ENCODE results near the gene MKNK1. TPM values are rescaled to one million over a fixed set of nuclear protein-coding genes. Genes with fewer than 3 reads are reported as not detected.
A peak's percentile ranks its signal among the peaks of the same experiment; 100 is the strongest.

The MKNK1 gene
- total and polyA plus RNA-seq, 2 donors (not counting 1 experiment from before 2014, with no cell fraction given) = 51.0 to 73.0 TPM

DNA sequence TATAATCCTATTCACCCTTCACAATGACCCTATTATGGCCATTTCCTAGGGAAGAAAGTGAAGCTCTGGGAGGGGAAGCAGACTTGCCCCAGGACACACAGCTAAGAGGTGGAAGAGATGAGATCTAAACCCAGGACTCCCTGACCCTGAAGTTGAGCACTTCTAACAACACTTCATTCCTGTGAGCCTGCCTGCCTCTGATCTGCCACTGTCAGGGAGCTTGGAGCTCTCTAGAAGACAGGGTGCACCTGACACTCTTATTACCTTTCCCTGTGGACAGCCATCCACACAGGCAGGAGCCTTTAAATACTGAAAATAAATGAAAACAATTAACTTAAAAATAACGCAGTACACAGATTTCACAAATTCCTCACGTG is 599 bp downstream of the MKNK1 start:
- Histone ChIP-seq H3K27ac (ENCODE audit: low read length in 2 of 2) (peak overlapping the region; percentile 14 to 62), H3K27me3 (replicated peaks in 1 of 4; ENCODE audit: control extremely low read depth in 1 of 4, control insufficient read depth in 3 of 4, insufficient read depth in 4 of 4, low read length in 3 of 4) (no peaks in the 10 kb centered on the region), H3K4me3 (ENCODE audit: control extremely low read depth in 1 of 5, extremely low read depth in 1 of 5, insufficient read depth in 1 of 5, low read depth in 2 of 5, low read length in 4 of 5) (peak overlapping the region; percentile 72 to 95 (median 92)), H3K4me1 (ENCODE audit: control insufficient read depth in 2 of 2, insufficient read depth in 2 of 2, low read length in 2 of 2) (peaks cover 12 to 15% of the 10 kb centered on the region in 2 donors), H4K20me1 (ENCODE audit: control insufficient read depth, insufficient read depth, low read length, poor library complexity, severe bottlenecking) (no peaks in the 10 kb centered on the region), H2AFZ (ENCODE audit: insufficient read depth, low read depth, low read length, poor library complexity, severe bottlenecking) (peak overlapping the region; percentile 96), H3K4me2 (replicated peaks; ENCODE audit: low read depth, low read length, poor library complexity, severe bottlenecking) (peak overlapping the region; percentile 89), H3K9ac (ENCODE audit: low read length) (peak overlapping the region; percentile 83), H3K9me3 (ENCODE audit: control extremely low read depth in 1 of 3, control insufficient read depth in 2 of 3, insufficient read depth in 1 of 3, low read length in 2 of 3) (no peaks in the 10 kb centered on the region), H3K36me3 (replicated peaks in 1 of 2; ENCODE audit: control extremely low read depth in 1 of 2, control insufficient read depth in 1 of 2, extremely low read depth in 1 of 2, insufficient read depth in 2 of 2, low read length in 1 of 2) (peaks cover 3 to 6% of the 10 kb centered on the region in 2 experiments), H3K79me2 (ENCODE audit: control insufficient read depth, insufficient read depth, low read length) (peaks cover 17% of the 10 kb centered on the region)
- POLR2A ChIA-PET = interaction anchor here (1.0 to 2.7 kb wide), 3 partner anchors 10 to 116 kb away, joined by 3 to 27 read pairs (median 6); partner anchors contain the start of genes EFCAB14 and MOB3C
- peak overlapping the region; percentile 95 for H3K27ac Mint-ChIP-seq
- TF ChIP-seq, protein P1, sequence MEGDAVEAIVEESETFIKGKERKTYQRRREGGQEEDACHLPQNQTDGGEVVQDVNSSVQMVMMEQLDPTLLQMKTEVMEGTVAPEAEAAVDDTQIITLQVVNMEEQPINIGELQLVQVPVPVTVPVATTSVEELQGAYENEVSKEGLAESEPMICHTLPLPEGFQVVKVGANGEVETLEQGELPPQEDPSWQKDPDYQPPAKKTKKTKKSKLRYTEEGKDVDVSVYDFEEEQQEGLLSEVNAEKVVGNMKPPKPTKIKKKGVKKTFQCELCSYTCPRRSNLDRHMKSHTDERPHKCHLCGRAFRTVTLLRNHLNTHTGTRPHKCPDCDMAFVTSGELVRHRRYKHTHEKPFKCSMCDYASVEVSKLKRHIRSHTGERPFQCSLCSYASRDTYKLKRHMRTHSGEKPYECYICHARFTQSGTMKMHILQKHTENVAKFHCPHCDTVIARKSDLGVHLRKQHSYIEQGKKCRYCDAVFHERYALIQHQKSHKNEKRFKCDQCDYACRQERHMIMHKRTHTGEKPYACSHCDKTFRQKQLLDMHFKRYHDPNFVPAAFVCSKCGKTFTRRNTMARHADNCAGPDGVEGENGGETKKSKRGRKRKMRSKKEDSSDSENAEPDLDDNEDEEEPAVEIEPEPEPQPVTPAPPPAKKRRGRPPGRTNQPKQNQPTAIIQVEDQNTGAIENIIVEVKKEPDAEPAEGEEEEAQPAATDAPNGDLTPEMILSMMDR (IDR thresholded peaks at IDR 0.05) = no peak
- no peak for TF ChIP-seq EZH2 (IDR thresholded peaks at IDR 0.05; ENCODE audit: borderline replicate concordance, insufficient read depth, low read depth, low read length, poor library complexity, severe bottlenecking)
- H3K4me3 Mint-ChIP-seq = peak overlapping the region; percentile 96
- DNase-seq (no peak), ATAC-seq (ENCODE audit: low read depth) (no peak)
- CTCF ChIA-PET = interaction anchor here (0.5 to 3.5 kb wide), 3 partner anchors 13 to 257 kb away, joined by 4 to 40 read pairs (median 5); partner anchors contain the start of genes EFCAB14 and MOB3C
- H3K4me1 Mint-ChIP-seq = peaks cover 27% of the 10 kb centered on the region
- no peaks in the 10 kb centered on the region for H3K27me3 Mint-ChIP-seq
- intact Hi-C loops (cut with micrococcal nuclease) = loop anchor here (5.0 kb wide), 2 partner anchors 74 to 301 kb away; partner anchors contain the start of genes LRRC41 and UQCRH
- 6% methylated on average over 2 of the region's 2 CpGs for WGBS (ENCODE audit: insufficient coverage)
- no peaks in the 10 kb centered on the region for H3K9me3 Mint-ChIP-seq (ENCODE audit: insufficient read depth)

DNA sequence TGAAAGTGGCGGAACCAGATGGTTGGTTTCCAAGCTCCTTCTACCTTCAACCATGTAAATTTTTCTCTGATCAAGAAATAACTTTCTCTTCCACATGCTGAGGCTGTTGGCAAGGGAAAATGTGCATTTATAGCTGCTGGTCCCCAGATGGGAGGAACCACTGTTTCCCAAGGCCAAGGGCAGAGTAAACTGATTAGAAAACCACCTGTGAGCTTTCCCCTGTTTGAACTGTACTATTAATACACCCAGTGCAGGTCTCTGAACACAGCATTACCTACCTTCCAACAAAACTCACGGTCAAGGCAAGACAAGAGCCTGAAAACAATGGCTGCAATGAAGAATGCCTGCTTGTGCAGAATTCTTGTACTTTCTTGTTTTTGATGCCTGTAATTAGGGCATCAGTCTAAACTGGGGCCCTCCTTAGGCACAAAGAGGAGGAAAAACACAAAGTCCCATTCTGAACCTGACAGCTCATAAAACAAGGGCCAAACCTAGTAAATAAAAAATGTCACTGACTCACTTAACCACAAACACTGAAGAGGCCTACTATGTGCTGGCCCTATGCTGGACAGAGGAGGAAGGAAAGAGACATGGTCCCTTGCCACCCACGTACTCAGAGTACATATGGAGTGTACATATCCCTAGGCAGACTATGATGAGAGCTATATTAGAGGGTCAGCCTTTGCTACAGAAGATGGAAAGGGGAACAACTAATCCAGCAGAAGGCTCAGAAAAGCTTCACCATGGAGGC is 2.6 kb downstream of the MKNK1 start:
- no peak overlapping the region for H2AFZ ChIP-seq (ENCODE audit: insufficient read depth, low read depth, low read length, poor library complexity, severe bottlenecking)
- peaks cover 17% of the 10 kb centered on the region for H3K79me2 ChIP-seq (ENCODE audit: control insufficient read depth, insufficient read depth, low read length)
- H3K9me3 ChIP-seq (ENCODE audit: control extremely low read depth in 1 of 3, control insufficient read depth in 2 of 3, insufficient read depth in 1 of 3, low read length in 2 of 3) = no peaks in the 10 kb centered on the region
- peak overlapping the region; percentile 11 for H3K4me3 Mint-ChIP-seq
- CTCF ChIA-PET = no interaction called here
- no peak overlapping the region for H3K27ac ChIP-seq (ENCODE audit: low read length in 2 of 2)
- peaks cover 27% of the 10 kb centered on the region for H3K4me1 Mint-ChIP-seq
- DNase-seq (no peak), ATAC-seq (ENCODE audit: low read depth) (no peak)
- peaks cover 0 to 4% of the 10 kb centered on the region in 2 experiments for H3K36me3 ChIP-seq (replicated peaks in 1 of 2; ENCODE audit: control extremely low read depth in 1 of 2, control insufficient read depth in 1 of 2, extremely low read depth in 1 of 2, insufficient read depth in 2 of 2, low read length in 1 of 2)
- TF ChIP-seq, protein P1 (IDR thresholded peaks at IDR 0.05) = no peak
- no peak for TF ChIP-seq EZH2 (IDR thresholded peaks at IDR 0.05; ENCODE audit: borderline replicate concordance, insufficient read depth, low read depth, low read length, poor library complexity, severe bottlenecking)
- no peak overlapping the region for H3K4me3 ChIP-seq (ENCODE audit: control extremely low read depth in 1 of 5, extremely low read depth in 1 of 5, insufficient read depth in 1 of 5, low read depth in 2 of 5, low read length in 4 of 5)
- intact Hi-C loops (cut with micrococcal nuclease) = loop anchor here (5.0 kb wide), 2 partner anchors 76 to 299 kb away; partner anchors contain the start of genes LRRC41 and UQCRH
- H3K9ac ChIP-seq (ENCODE audit: low read length) = no peak overlapping the region
- H4K20me1 ChIP-seq (ENCODE audit: control insufficient read depth, insufficient read depth, low read length, poor library complexity, severe bottlenecking) = no peaks in the 10 kb centered on the region
- no peaks in the 10 kb centered on the region for H3K9me3 Mint-ChIP-seq (ENCODE audit: insufficient read depth)
- H3K27me3 ChIP-seq (replicated peaks in 1 of 4; ENCODE audit: control extremely low read depth in 1 of 4, control insufficient read depth in 3 of 4, insufficient read depth in 4 of 4, low read length in 3 of 4) = no peaks in the 10 kb centered on the region
- H3K27me3 Mint-ChIP-seq = no peaks in the 10 kb centered on the region
- no peak overlapping the region for H3K4me2 ChIP-seq (replicated peaks; ENCODE audit: low read depth, low read length, poor library complexity, severe bottlenecking)
- no peak overlapping the region for H3K27ac Mint-ChIP-seq
- POLR2A ChIA-PET = no interaction called here
- H3K4me1 ChIP-seq (ENCODE audit: control insufficient read depth in 2 of 2, insufficient read depth in 2 of 2, low read length in 2 of 2) = peaks cover 12 to 15% of the 10 kb centered on the region in 2 donors
- 100% methylated on average over 1 of the region's 3 CpGs for WGBS (ENCODE audit: insufficient coverage)
